Smooth muscle cell (in vitro differentiated cells): ENCODE results near the gene QRFP. TPM values are rescaled to one million over a fixed set of nuclear protein-coding genes. Genes with fewer than 3 reads are reported as not detected.

Source experiments
- DNase-seq: peaks from one replicate; lab custom pipeline; 2025; ENCODE audit not compliant: unreplicated experiment; lab: John Stamatoyannopoulos, UW
- H2AFZ ChIP-seq: fragments of 200-600 bp; sonication (generic); 2 replicates; pipeline ENCODE4 v1.6.0; 2016; ENCODE audit warnings: antibody characterized with exemption, low read depth, mild to moderate bottlenecking
- H3F3A ChIP-seq: fragments of 200-600 bp; sonication (generic); 2 replicates; pipeline ENCODE4 v1.6.0; 2017; ENCODE audit warnings: antibody characterized with exemption, low read depth
- H3K27ac ChIP-seq: fragments of 200-600 bp; sonication (generic); 2 replicates; pipeline ENCODE4 v1.5.1; 2016; ENCODE audit warnings: low read depth, mild to moderate bottlenecking
- H3K27me3 ChIP-seq: fragments of 200-600 bp; sonication (generic); 2 replicates; pipeline ENCODE4 v1.6.1; 2016; ENCODE audit warnings: low read depth, mild to moderate bottlenecking
- H3K36me3 ChIP-seq: fragments of 200-600 bp; sonication (generic); 2 replicates; pipeline ENCODE4 v1.5.1; 2016; ENCODE audit warnings: low read depth
- H3K4me1 ChIP-seq: fragments of 200-600 bp; sonication (generic); 2 replicates; pipeline ENCODE4 v1.5.1; 2016; ENCODE audit warnings: low read depth
- H3K4me2 ChIP-seq: fragments of 200-600 bp; sonication (generic); 2 replicates; pipeline ENCODE4 v1.6.0; 2016; ENCODE audit warnings: mild to moderate bottlenecking
- H3K4me3 ChIP-seq: fragments of 200-600 bp; sonication (generic); 2 replicates; pipeline ENCODE4 v1.5.1; 2016; ENCODE audit warnings: mild to moderate bottlenecking
- H3K79me2 ChIP-seq: fragments of 200-600 bp; sonication (generic); 2 replicates; pipeline ENCODE4 v1.6.0; 2016; ENCODE audit warnings: low read depth, mild to moderate bottlenecking
- H3K9ac ChIP-seq: fragments of 200-600 bp; sonication (generic); 2 replicates; pipeline ENCODE4 v1.6.0; 2016; ENCODE audit warnings: low read depth
- H3K9me3 ChIP-seq: fragments of 200-600 bp; sonication (generic); replicated peaks from 2 replicates; pipeline ENCODE4 v1.5.1; 2016; ENCODE audit warnings: low read depth
- H4K20me1 ChIP-seq: fragments of 200-600 bp; sonication (generic); 2 replicates; pipeline ENCODE4 v1.6.0; 2016; ENCODE audit warnings: low read depth
- CTCF ChIP-seq: fragments of 200-600 bp; sonication (generic); IDR thresholded peaks from 2 replicates; pipeline ENCODE4 v1.5.1; 2017; ENCODE audit warnings: borderline replicate concordance, mild to moderate bottlenecking, antibody characterized with exemption; ENCODE audit not compliant: insufficient read depth, poor library complexity, severe bottlenecking
- WGBS: methylation state at CpG from one replicate; pipeline ENCODE4 v1.1.7; 2016; ENCODE audit warnings: low lambda C conversion rate; 5-methylcytosine and 5-hydroxymethylcytosine counted together
- polyA plus RNA-seq: library from polyadenylated mRNA; unstranded; fragments of >200 nt; fragmentation: Nextera tagmentation; extraction: Ambion mirVana; gene quantifications from 2 replicates; pipeline ENCODE4 v1.2.1, GENCODE V29; 2016
- total RNA-seq: library from RNA; depleted of rRNA; stranded (reverse); fragments of >200 nt; gene quantifications from 2 replicates; pipeline ENCODE4 v1.2.3, GENCODE V29; 2014

The QRFP gene
- total and polyA plus RNA-seq, 2 experiments from 2014 or later, result 0.15 TPM; not detected in 1

- H3K27me3 ChIP-seq, result no peaks in the 10 kb centered on the region
- no peaks in the 10 kb centered on the region for H3F3A ChIP-seq
- no peaks in the 10 kb centered on the region for H3K36me3 ChIP-seq
- H3K79me2 ChIP-seq, result no peaks in the 10 kb centered on the region
- H2AFZ ChIP-seq, result no peak overlapping the region
- no peak for DNase-seq
- H3K4me2 ChIP-seq, result no peak overlapping the region
- WGBS, result 90% methylated on average over 16 of the region's 16 CpGs
- TF ChIP-seq CTCF, result no peak
- no peak overlapping the region for H3K9ac ChIP-seq
- H3K4me1 ChIP-seq, result peaks cover 7% of the 10 kb centered on the region
- no peak overlapping the region for H3K27ac ChIP-seq
- H4K20me1 ChIP-seq, result no peaks in the 10 kb centered on the region
- H3K4me3 ChIP-seq, result no peak overlapping the region
- no peaks in the 10 kb centered on the region for H3K9me3 ChIP-seq
Measured at GRCh38 chr9:130922893-130923610, 26.4 kb upstream of the QRFP start.

GRCh38 chr9:130921989-130922892 lies 25.6 kb upstream of the QRFP start:
- DNase-seq, result no peak
- no peaks in the 10 kb centered on the region for H3K27me3 ChIP-seq
- H4K20me1 ChIP-seq, result no peaks in the 10 kb centered on the region
- no peak overlapping the region for H3K4me3 ChIP-seq
- no peak overlapping the region for H3K4me2 ChIP-seq
- no peaks in the 10 kb centered on the region for H3F3A ChIP-seq
- no peak overlapping the region for H2AFZ ChIP-seq
- no peaks in the 10 kb centered on the region for H3K79me2 ChIP-seq
- no peak for TF ChIP-seq CTCF
- peaks cover 5% of the 10 kb centered on the region for H3K4me1 ChIP-seq
- no peaks in the 10 kb centered on the region for H3K9me3 ChIP-seq
- 91% methylated on average over 31 of the region's 31 CpGs for WGBS
- H3K27ac ChIP-seq, result no peak overlapping the region
- H3K36me3 ChIP-seq, result no peaks in the 10 kb centered on the region
- H3K9ac ChIP-seq, result no peak overlapping the region

- peaks cover 5% of the 10 kb centered on the region for H3K4me1 ChIP-seq
- H3F3A ChIP-seq, result no peaks in the 10 kb centered on the region
- no peak overlapping the region for H3K4me3 ChIP-seq
- no peaks in the 10 kb centered on the region for H3K79me2 ChIP-seq
- H3K27me3 ChIP-seq, result no peaks in the 10 kb centered on the region
- no peaks in the 10 kb centered on the region for H4K20me1 ChIP-seq
- no peak overlapping the region for H3K4me2 ChIP-seq
- no peak overlapping the region for H2AFZ ChIP-seq
- TF ChIP-seq CTCF, result no peak
- H3K36me3 ChIP-seq, result no peaks in the 10 kb centered on the region
- no peaks in the 10 kb centered on the region for H3K9me3 ChIP-seq
- no peak overlapping the region for H3K9ac ChIP-seq
- no peak overlapping the region for H3K27ac ChIP-seq
- WGBS, result 87% methylated on average over 29 of the region's 29 CpGs
- no peak for DNase-seq
Measured at GRCh38 chr9:130921300-130921988, 24.8 kb upstream of the QRFP start.
